ENCODE data around the gene TAX1BP1.

The TAX1BP1 gene

GRCh38 chr7:27866828-27867672 is 127.1 kb downstream of the TAX1BP1 start:
- H3K4me3 ChIP-seq (ENCODE audit: low read length), result no peak overlapping the region
- no peak for TF ChIP-seq CTCF (conservative IDR thresholded peaks at IDR 0.05; ENCODE audit: low read depth, low read length)

GRCh38 chr7:27868131-27868550 is 128.2 kb downstream of the TAX1BP1 start:
- DNase-seq (ENCODE audit: low read depth), result no peak
- TF ChIP-seq CTCF (conservative IDR thresholded peaks at IDR 0.05; ENCODE audit: low read depth, low read length), result no peak
- no peak overlapping the region for H3K4me3 ChIP-seq (ENCODE audit: low read length)

More at GRCh38 chr7:27866828-27867672, 127.1 kb downstream of the TAX1BP1 start:
- no peak for DNase-seq (ENCODE audit: low read depth)

GRCh38 chr7:27869056-27869455 is 129.1 kb downstream of the TAX1BP1 start:
- no peak overlapping the region for H3K4me3 ChIP-seq (ENCODE audit: low read length)
- TF ChIP-seq CTCF (conservative IDR thresholded peaks at IDR 0.05; ENCODE audit: low read depth, low read length), result no peak
- DNase-seq (ENCODE audit: low read depth), result no peak

- no peak for TF ChIP-seq CTCF (conservative IDR thresholded peaks at IDR 0.05; ENCODE audit: low read depth, low read length)
- no peak overlapping the region for H3K4me3 ChIP-seq (ENCODE audit: low read length)
- DNase-seq (ENCODE audit: low read depth), result no peak
Observed at GRCh38 chr7:27870595-27870994, 130.6 kb downstream of the TAX1BP1 start.

GRCh38 chr7:27871086-27871485 is 131.1 kb downstream of the TAX1BP1 start:
- no peak for TF ChIP-seq CTCF (conservative IDR thresholded peaks at IDR 0.05; ENCODE audit: low read depth, low read length)
- H3K4me3 ChIP-seq (ENCODE audit: low read length), result no peak overlapping the region
- DNase-seq (ENCODE audit: low read depth), result no peak

- TF ChIP-seq CTCF (conservative IDR thresholded peaks at IDR 0.05; ENCODE audit: low read depth, low read length), result no peak
- no peak for DNase-seq (ENCODE audit: low read depth)
- no peak overlapping the region for H3K4me3 ChIP-seq (ENCODE audit: low read length)
Observed at GRCh38 chr7:27871866-27872265, 131.9 kb downstream of the TAX1BP1 start.

All from retinal pigment epithelial cell (primary cell).